K562 (cell line): ENCODE measurements around the gene OGFR. TPM values are rescaled to one million over a fixed set of nuclear protein-coding genes. Genes with fewer than 3 reads are reported as not detected.

Experiments
- ZBTB43 ChIP-seq: sonication (generic); formaldehyde crosslinking; IDR thresholded peaks from 2 replicates; pipeline ENCODE4 v1.8.0; 2023; ENCODE audit warnings: mild to moderate bottlenecking, missing genetic modification reagents
- polyA plus RNA-seq, 8 experiments: library from polyadenylated mRNA; depleted of rRNA in 4 of 8; stranded (reverse) in 5 of 8; unstranded in 3 of 8; fragments of >200 nt; fragmentation: Nextera tagmentation in 2 of 8; fragmentation: Illumina TruSeq in 1 of 8; extraction: Ambion mirVana in 2 of 8; extraction: Trizol in 1 of 8; gene quantifications; 2 replicates each; pipeline versions ENCODE4 v1.2.1 to v1.2.3, GENCODE V29; 2011 to 2014; ENCODE audit warnings: inconsistent platforms in 1 of 8, missing spikeins in 1 of 8
- total RNA-seq, 7 experiments: library from RNA; depleted of rRNA in 6 of 7; stranded (reverse); fragments of >200 nt in 6 of 7; fragmentation: Illumina TruSeq in 2 of 7; extraction: Trizol in 2 of 7; gene quantifications; 2 replicates each; pipeline versions ENCODE4 v1.2.1 to v1.2.3, GENCODE V29; 2011 to 2021; ENCODE audit warnings: low replicate concordance in 1 of 7
- TF ChIP-seq, protein P1 (sequence below): fragments of 450-650 bp; IDR thresholded peaks from 2 replicates; pipeline ENCODE4 v1.6.1; 2016; ENCODE audit warnings: low read depth

Gene OGFR
- total and polyA plus RNA-seq, 9 of the 15 experiments (the other 6 are each of a cell fraction or from before 2014, with no cell fraction given): 0.39 to 56.3 (median 17.5) TPM

DNA sequence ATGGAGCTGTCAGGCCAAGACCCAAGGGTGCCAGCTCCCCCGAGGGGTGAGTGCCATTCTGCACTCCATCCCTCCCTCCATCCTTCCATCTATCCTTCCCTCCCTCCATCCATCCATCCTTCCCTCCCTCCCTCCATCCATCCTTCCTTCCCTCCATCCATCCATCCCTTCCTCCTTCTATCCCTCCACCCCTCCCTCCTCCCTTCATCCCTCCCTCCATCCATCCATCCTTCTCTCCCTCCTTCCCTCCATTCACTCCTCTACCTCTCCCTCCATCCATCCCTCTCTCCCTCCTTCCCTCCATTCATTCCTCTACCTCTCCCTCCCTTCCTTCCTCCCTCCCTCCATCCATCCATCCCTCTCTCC, 49.7 kb upstream of the OGFR start (continued):
- TF ChIP-seq ZBTB43 (CRISPR knock-in tag): no peak
- TF ChIP-seq, protein P1, sequence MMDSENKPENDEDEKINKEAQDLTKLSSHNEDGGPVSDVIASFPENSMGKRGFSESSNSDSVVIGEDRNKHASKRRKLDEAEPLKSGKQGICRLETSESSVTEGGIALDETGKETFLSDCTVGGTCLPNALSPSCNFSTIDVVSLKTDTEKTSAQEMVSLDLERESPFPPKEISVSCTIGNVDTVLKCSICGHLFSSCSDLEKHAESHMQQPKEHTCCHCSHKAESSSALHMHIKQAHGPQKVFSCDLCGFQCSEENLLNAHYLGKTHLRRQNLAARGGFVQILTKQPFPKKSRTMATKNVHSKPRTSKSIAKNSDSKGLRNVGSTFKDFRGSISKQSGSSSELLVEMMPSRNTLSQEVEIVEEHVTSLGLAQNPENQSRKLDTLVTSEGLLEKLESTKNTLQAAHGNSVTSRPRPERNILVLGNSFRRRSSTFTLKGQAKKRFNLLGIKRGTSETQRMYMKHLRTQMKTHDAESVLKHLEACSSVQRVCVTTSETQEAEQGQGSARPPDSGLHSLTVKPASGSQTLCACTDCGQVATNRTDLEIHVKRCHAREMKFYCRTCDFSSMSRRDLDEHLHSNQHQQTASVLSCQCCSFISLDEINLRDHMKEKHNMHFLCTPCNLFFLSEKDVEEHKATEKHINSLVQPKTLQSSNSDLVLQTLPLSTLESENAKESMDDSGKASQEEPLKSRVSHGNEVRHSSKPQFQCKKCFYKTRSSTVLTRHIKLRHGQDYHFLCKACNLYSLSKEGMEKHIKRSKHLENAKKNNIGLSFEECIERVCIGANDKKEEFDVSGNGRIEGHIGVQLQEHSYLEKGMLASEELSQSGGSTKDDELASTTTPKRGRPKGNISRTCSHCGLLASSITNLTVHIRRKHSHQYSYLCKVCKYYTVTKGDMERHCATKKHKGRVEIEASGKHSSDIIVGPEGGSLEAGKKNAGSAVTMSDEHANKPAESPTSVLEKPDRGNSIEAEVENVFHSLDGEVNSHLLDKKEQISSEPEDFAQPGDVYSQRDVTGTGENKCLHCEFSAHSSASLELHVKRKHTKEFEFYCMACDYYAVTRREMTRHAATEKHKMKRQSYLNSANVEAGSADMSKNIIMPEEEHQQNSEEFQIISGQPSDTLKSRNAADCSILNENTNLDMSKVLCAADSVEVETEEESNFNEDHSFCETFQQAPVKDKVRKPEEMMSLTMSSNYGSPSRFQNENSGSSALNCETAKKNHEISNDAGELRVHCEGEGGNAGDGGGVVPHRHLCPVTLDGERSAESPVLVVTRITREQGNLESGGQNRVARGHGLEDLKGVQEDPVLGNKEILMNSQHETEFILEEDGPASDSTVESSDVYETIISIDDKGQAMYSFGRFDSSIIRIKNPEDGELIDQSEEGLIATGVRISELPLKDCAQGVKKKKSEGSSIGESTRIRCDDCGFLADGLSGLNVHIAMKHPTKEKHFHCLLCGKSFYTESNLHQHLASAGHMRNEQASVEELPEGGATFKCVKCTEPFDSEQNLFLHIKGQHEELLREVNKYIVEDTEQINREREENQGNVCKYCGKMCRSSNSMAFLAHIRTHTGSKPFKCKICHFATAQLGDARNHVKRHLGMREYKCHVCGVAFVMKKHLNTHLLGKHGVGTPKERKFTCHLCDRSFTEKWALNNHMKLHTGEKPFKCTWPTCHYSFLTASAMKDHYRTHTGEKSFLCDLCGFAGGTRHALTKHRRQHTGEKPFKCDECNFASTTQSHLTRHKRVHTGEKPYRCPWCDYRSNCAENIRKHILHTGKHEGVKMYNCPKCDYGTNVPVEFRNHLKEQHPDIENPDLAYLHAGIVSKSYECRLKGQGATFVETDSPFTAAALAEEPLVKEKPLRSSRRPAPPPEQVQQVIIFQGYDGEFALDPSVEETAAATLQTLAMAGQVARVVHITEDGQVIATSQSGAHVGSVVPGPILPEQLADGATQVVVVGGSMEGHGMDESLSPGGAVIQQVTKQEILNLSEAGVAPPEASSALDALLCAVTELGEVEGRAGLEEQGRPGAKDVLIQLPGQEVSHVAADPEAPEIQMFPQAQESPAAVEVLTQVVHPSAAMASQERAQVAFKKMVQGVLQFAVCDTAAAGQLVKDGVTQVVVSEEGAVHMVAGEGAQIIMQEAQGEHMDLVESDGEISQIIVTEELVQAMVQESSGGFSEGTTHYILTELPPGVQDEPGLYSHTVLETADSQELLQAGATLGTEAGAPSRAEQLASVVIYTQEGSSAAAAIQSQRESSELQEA: no peak
